OCI-LY1 (cell line): ENCODE data around the gene SPOCK2.

Experiments used
- EZH2 ChIP-seq: fragments of 200-600 bp; sonication (generic), shearing (Covaris generic); IDR thresholded peaks from 2 replicates; pipeline ENCODE4 v1.8.0; 2017; ENCODE audit warnings: borderline replicate concordance, mixed run types, mild to moderate bottlenecking, antibody characterized with exemption, low read length, moderate library complexity, mixed read lengths
- TF ChIP-seq, protein P1 (sequence below): fragments of 200-600 bp; sonication (generic), shearing (Covaris generic); IDR thresholded peaks from 2 replicates; pipeline ENCODE4 v1.5.1; 2017; ENCODE audit warnings: mild to moderate bottlenecking, antibody characterized with exemption, low read length, moderate library complexity, mixed read lengths

DNA sequence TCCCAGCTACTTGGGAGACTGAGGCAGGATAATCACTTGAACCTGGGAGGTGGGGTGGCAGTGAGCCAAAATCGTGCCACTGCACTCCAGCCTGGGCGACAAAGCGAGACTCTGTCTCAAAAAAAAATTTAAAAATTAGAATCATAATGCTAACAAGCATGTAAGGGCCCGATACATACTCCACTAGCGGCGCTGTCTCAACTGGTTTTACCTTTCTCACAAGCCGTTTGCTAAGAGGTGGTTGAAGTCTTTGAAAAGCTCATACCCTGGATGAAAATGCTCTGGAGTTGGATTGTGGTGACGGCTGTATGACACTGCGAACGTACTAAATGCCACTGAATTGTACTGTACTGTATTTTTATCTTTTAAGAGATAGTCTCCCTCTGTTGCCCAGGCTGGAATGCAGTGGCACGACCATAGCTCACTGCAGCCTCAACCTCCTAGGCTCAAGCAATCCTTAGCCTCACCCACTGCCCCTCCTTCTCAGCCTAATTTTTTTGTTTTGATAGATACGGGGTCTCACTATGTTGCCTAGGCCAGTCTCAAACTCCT lies 29.9 kb downstream of the SPOCK2 start:
- TF ChIP-seq, protein P1, sequence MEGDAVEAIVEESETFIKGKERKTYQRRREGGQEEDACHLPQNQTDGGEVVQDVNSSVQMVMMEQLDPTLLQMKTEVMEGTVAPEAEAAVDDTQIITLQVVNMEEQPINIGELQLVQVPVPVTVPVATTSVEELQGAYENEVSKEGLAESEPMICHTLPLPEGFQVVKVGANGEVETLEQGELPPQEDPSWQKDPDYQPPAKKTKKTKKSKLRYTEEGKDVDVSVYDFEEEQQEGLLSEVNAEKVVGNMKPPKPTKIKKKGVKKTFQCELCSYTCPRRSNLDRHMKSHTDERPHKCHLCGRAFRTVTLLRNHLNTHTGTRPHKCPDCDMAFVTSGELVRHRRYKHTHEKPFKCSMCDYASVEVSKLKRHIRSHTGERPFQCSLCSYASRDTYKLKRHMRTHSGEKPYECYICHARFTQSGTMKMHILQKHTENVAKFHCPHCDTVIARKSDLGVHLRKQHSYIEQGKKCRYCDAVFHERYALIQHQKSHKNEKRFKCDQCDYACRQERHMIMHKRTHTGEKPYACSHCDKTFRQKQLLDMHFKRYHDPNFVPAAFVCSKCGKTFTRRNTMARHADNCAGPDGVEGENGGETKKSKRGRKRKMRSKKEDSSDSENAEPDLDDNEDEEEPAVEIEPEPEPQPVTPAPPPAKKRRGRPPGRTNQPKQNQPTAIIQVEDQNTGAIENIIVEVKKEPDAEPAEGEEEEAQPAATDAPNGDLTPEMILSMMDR, result no peak
- no peak for TF ChIP-seq EZH2
